Neural progenitor cell (in vitro differentiated cells): Measurements from ENCODE around the gene EPHA4. TPM values are rescaled to one million over a fixed set of nuclear protein-coding genes. Genes with fewer than 3 reads are reported as not detected.

Source experiments
- DNase-seq: peaks from one replicate; pipeline ENCODE4 v3.0.0-alpha.2; 2016; ENCODE audit warnings: low spot score
- H2AFZ ChIP-seq: fragments of 200-600 bp; sonication (generic); replicated peaks from 2 replicates; pipeline ENCODE4 v1.6.1; 2016; ENCODE audit warnings: antibody characterized with exemption
- H3F3A ChIP-seq: fragments of 200-600 bp; sonication (generic); 2 replicates; pipeline ENCODE4 v1.6.1; 2016; ENCODE audit warnings: antibody characterized with exemption, low read depth
- H3K27ac ChIP-seq: fragments of 200-600 bp; sonication (generic); 2 replicates; pipeline ENCODE4 v1.5.1; 2016; ENCODE audit warnings: mild to moderate bottlenecking
- H3K27me3 ChIP-seq: fragments of 200-600 bp; sonication (generic); 2 replicates; pipeline ENCODE4 v1.6.1; 2016; ENCODE audit warnings: mild to moderate bottlenecking, moderate library complexity
- H3K36me3 ChIP-seq: fragments of 200-600 bp; sonication (generic); 2 replicates; pipeline ENCODE4 v1.5.1; 2016
- H3K4me1 ChIP-seq: fragments of 200-600 bp; sonication (generic); 2 replicates; pipeline ENCODE4 v1.6.1; 2016; ENCODE audit warnings: mixed run types
- H3K4me2 ChIP-seq: fragments of 200-600 bp; sonication (generic); 2 replicates; pipeline ENCODE4 v1.6.1; 2016
- H3K4me3 ChIP-seq: fragments of 200-600 bp; sonication (generic); 2 replicates; pipeline ENCODE4 v1.5.1; 2016
- H3K79me2 ChIP-seq: fragments of 200-600 bp; sonication (generic); 2 replicates; pipeline ENCODE4 v1.6.1; 2016; ENCODE audit warnings: low read depth
- H3K9ac ChIP-seq: fragments of 200-600 bp; sonication (generic); 2 replicates; pipeline ENCODE4 v1.6.1; 2016
- H3K9me3 ChIP-seq: fragments of 200-600 bp; sonication (generic); 2 replicates; pipeline ENCODE4 v1.5.1; 2016; ENCODE audit warnings: low read depth
- H4K20me1 ChIP-seq: fragments of 200-600 bp; sonication (generic); 2 replicates; pipeline ENCODE4 v1.6.1; 2016; ENCODE audit warnings: low read depth
- H3K27ac Mint-ChIP-seq: 3 replicates; pipeline ENCODE4 v1.8.0; 2021; ENCODE audit warnings: mixed read lengths
- H3K27me3 Mint-ChIP-seq: 2 replicates; pipeline ENCODE4 v1.8.0; 2022; ENCODE audit warnings: low read depth, mild to moderate bottlenecking, inconsistent platforms, moderate library complexity, mixed read lengths; ENCODE audit not compliant: insufficient read depth
- H3K36me3 Mint-ChIP-seq: 3 replicates; pipeline ENCODE4 v1.8.0; 2021; ENCODE audit warnings: mixed read lengths
- H3K4me1 Mint-ChIP-seq: 3 replicates; pipeline ENCODE4 v1.8.0; 2021; ENCODE audit warnings: mixed read lengths
- H3K4me3 Mint-ChIP-seq: 3 replicates; pipeline ENCODE4 v1.8.0; 2021; ENCODE audit warnings: mild to moderate bottlenecking, moderate library complexity, mixed read lengths
- H3K9me3 Mint-ChIP-seq: 3 replicates; pipeline ENCODE4 v1.8.0; 2020; ENCODE audit warnings: mixed read lengths
- EZH2 ChIP-seq: fragments of 200-600 bp; sonication (generic); IDR thresholded peaks from 2 replicates; pipeline ENCODE4 v1.6.1; 2017; ENCODE audit warnings: antibody characterized with exemption, mild to moderate bottlenecking, moderate library complexity
- EZH2phosphoT487 ChIP-seq: fragments of 200-600 bp; sonication (generic); IDR thresholded peaks from 2 replicates; pipeline ENCODE4 v1.6.1; 2017; ENCODE audit warnings: antibody characterized with exemption
- total RNA-seq: library from RNA; depleted of rRNA; stranded (reverse); fragments of >200 nt; gene quantifications from 2 replicates; pipeline ENCODE4 v1.2.3, GENCODE V29; 2015; ENCODE audit warnings: low replicate concordance
- TF ChIP-seq, protein P1 (sequence below): fragments of 200-600 bp; sonication (generic); IDR thresholded peaks from 2 replicates; pipeline ENCODE4 v1.5.1; 2017; ENCODE audit warnings: antibody characterized with exemption, mild to moderate bottlenecking

Gene EPHA4
- total RNA-seq, 1 donor from 2014 or later = 323 TPM

DNA sequence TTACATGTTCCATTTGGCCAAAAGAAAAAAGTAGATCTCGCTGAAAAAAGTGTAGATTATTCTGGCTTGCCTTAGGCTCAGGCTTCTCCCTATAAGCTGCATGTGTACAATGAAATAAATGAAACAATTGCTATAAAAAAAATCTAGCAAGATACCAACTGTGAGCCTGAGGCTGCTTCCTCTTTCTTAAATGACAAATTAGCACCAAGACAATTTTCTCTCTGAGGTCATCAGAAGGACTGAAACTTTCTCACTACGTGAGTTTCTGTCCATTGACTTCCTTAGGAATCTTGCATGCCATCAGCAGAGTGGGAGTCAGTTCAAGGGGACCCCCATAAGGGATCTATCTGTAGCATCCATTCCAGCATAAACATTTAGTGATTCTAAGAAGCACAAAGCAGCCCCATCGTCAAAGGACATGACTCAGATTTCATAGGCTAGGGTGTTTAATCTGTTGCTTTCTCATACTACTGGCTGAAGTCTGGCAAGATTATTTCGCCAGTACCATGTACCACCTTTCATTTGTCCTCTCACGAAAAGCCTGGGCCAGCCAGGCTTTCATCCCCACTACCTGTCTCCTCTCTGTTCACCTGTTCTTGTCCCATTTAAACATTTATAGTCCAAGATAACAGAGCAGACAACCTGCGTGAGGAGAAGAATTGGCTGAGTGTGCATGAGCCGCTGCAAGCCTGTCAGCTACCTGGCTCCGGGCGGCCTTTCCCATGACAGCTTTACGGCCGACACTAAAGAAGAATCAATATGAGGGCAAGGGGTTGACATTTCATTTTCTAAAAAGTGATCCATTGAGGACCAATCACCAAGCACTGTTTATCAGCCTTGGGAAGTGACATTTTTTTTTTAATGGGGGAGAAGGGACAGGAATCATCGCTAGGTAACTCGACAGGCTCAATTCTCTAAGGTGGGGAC is 120.0 kb downstream of the EPHA4 start:
- no peak overlapping the region for H3K27ac Mint-ChIP-seq
- Histone ChIP-seq H3K4me2 (no peak overlapping the region), H3K4me1 (peaks cover 81% of the 10 kb centered on the region), H3F3A (peaks cover 88% of the 10 kb centered on the region), H2AFZ (no peak overlapping the region), H3K79me2 (peaks cover 40% of the 10 kb centered on the region), H3K9ac (no peak overlapping the region), H3K4me3 (no peak overlapping the region), H4K20me1 (peaks cover 73% of the 10 kb centered on the region), H3K36me3 (peaks cover 8% of the 10 kb centered on the region), H3K27ac (peak overlapping the region; percentile 88), H3K27me3 (no peaks in the 10 kb centered on the region), H3K9me3 (no peaks in the 10 kb centered on the region)
- DNase-seq = no peak
- peaks cover 35% of the 10 kb centered on the region for H3K36me3 Mint-ChIP-seq
- no peaks in the 10 kb centered on the region for H3K9me3 Mint-ChIP-seq
- no peak overlapping the region for H3K4me3 Mint-ChIP-seq
- peaks cover 62% of the 10 kb centered on the region for H3K4me1 Mint-ChIP-seq
- no peak for TF ChIP-seq EZH2
- TF ChIP-seq, protein P1, sequence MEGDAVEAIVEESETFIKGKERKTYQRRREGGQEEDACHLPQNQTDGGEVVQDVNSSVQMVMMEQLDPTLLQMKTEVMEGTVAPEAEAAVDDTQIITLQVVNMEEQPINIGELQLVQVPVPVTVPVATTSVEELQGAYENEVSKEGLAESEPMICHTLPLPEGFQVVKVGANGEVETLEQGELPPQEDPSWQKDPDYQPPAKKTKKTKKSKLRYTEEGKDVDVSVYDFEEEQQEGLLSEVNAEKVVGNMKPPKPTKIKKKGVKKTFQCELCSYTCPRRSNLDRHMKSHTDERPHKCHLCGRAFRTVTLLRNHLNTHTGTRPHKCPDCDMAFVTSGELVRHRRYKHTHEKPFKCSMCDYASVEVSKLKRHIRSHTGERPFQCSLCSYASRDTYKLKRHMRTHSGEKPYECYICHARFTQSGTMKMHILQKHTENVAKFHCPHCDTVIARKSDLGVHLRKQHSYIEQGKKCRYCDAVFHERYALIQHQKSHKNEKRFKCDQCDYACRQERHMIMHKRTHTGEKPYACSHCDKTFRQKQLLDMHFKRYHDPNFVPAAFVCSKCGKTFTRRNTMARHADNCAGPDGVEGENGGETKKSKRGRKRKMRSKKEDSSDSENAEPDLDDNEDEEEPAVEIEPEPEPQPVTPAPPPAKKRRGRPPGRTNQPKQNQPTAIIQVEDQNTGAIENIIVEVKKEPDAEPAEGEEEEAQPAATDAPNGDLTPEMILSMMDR = no peak
- no peak for TF ChIP-seq EZH2phosphoT487
- H3K27me3 Mint-ChIP-seq = peaks cover 3% of the 10 kb centered on the region

DNA sequence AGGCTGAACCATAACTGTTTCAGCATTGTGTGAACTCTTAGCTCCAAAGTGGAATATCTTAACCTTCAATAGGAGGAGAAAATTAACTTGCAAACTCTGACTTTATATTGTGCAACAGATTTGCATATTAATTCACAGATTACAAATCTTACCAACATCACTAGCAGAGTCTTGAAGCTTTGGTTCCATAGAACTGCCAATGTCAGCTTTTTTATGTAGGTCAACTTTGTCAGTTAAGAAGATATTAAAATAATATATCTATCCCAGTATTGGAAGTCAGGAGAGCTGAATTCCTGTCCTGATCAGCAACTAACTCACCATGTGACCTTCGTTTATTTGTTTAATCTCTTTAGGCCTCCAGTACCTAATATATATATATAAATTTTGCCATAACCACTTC is 121.8 kb downstream of the EPHA4 start:
- no peak overlapping the region for H3K4me3 Mint-ChIP-seq

DNA sequence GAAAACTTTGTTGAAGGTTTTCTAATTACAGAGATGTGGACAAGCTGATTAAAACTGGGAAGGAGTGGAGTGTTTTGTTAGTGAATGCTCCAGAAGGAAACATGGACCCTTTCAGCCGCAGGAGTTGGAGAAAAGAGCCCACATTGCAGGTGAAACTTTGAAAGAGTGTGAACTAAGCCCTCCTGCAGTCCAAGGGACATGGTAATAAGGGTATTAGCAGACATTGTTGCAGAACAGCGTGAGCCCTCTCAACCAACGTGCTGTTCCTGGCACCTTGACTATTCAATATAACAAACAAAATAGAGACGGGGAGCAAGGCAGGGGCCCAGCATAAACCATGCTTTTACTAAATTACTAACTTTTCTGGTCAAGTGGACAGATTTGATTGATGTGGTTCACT is 122.7 kb downstream of the EPHA4 start:
- Mint-ChIP-seq H3K4me3 (no peak overlapping the region), H3K27me3 (peaks cover 3% of the 10 kb centered on the region), H3K4me1 (peaks cover 47% of the 10 kb centered on the region), H3K36me3 (peaks cover 20% of the 10 kb centered on the region), H3K27ac (no peak overlapping the region), H3K9me3 (no peaks in the 10 kb centered on the region)
- Histone ChIP-seq H3K27me3 (no peaks in the 10 kb centered on the region), H3K27ac (peak overlapping the region; percentile 88), H4K20me1 (peaks cover 46% of the 10 kb centered on the region), H3K4me3 (no peak overlapping the region), H3K9me3 (no peaks in the 10 kb centered on the region), H3K4me1 (peaks cover 63% of the 10 kb centered on the region), H3K4me2 (peak overlapping the region; percentile 45), H3K36me3 (peaks cover 15% of the 10 kb centered on the region), H3F3A (peaks cover 63% of the 10 kb centered on the region), H3K9ac (no peak overlapping the region), H2AFZ (no peak overlapping the region), H3K79me2 (peaks cover 38% of the 10 kb centered on the region)
- TF ChIP-seq EZH2phosphoT487 = no peak
- TF ChIP-seq, protein P1 = no peak
- no peak for TF ChIP-seq EZH2
- peak; percentile 77 for DNase-seq

More for the DNA sequence above, 121.8 kb downstream of the EPHA4 start:
- Mint-ChIP-seq H3K27ac (no peak overlapping the region), H3K4me1 (peaks cover 56% of the 10 kb centered on the region), H3K36me3 (peaks cover 29% of the 10 kb centered on the region), H3K9me3 (no peaks in the 10 kb centered on the region), H3K27me3 (peaks cover 3% of the 10 kb centered on the region)
- Histone ChIP-seq H4K20me1 (peaks cover 55% of the 10 kb centered on the region), H2AFZ (no peak overlapping the region), H3K4me1 (peaks cover 69% of the 10 kb centered on the region), H3K4me3 (no peak overlapping the region), H3K4me2 (no peak overlapping the region), H3F3A (peaks cover 71% of the 10 kb centered on the region), H3K36me3 (peaks cover 15% of the 10 kb centered on the region), H3K79me2 (peaks cover 39% of the 10 kb centered on the region), H3K27ac (peak overlapping the region; percentile 88), H3K27me3 (no peaks in the 10 kb centered on the region), H3K9ac (no peak overlapping the region), H3K9me3 (no peaks in the 10 kb centered on the region)
- no peak for DNase-seq
- TF ChIP-seq, protein P1 = no peak
- no peak for TF ChIP-seq EZH2
- no peak for TF ChIP-seq EZH2phosphoT487
